Fibroblast of the aortic adventitia (primary cell): ENCODE measurements around the gene SFXN5. TPM values are rescaled to one million over a fixed set of nuclear protein-coding genes. Genes with fewer than 3 reads are reported as not detected.

Source experiments
- DNase-seq: peaks from one replicate; pipeline ENCODE4 v3.0.0-alpha.2; 2010; ENCODE audit warnings: low read depth
- H3K4me3 ChIP-seq: 2 replicates; pipeline ENCODE4 v1.5.1; 2011; ENCODE audit warnings: low read depth, mild to moderate bottlenecking, control low read depth, low read length, moderate library complexity
- total RNA-seq: library from RNA; depleted of rRNA; stranded (reverse); fragments of >200 nt; gene quantifications from 2 replicates; pipeline ENCODE4 v1.2.3, GENCODE V29; 2012; ENCODE audit warnings: low replicate concordance
- TF ChIP-seq, protein P1 (sequence below): IDR thresholded peaks from 2 replicates; pipeline ENCODE4 v1.5.1; 2011; ENCODE audit warnings: mild to moderate bottlenecking, low read length, control low read depth, inconsistent platforms; ENCODE audit not compliant: insufficient read depth

The SFXN5 gene
- total RNA-seq, 1 donor, result 19.0 TPM

DNA sequence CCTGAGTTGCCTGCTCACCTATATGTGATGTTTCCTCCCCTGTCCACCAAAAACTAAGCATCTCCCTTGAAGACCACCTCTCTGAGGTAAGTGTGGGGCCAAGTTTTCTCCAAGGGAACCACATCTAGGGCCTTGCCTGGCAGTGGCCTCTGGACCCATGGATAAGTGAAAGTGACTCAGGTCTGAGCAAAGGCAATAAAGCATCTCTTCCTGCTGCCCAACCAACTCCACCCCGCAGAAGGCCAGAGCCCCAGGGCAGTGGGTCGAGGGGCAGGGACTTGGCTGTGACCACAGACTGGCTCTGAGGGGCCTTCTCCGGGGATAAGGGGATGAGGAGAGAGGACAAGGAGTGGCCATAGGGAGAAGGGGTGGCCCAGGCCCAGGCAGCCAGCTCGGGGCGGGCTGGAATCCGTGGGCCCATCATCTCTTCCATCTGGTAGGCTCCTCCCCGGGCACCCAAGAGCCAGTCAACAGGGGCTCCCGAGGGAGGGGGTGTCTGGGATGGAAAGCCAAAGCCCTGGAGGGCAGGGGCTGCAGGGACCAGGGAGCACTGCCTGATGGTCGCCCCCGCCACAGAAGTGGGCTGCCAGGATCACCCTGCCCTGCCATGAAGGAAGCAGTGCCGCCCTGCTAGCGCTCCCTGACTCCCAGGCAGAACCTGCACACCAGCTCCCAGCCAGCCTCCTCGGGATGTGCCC lies 120.8 kb downstream of the SFXN5 start:
- DNase-seq, result no peak
- TF ChIP-seq, protein P1, sequence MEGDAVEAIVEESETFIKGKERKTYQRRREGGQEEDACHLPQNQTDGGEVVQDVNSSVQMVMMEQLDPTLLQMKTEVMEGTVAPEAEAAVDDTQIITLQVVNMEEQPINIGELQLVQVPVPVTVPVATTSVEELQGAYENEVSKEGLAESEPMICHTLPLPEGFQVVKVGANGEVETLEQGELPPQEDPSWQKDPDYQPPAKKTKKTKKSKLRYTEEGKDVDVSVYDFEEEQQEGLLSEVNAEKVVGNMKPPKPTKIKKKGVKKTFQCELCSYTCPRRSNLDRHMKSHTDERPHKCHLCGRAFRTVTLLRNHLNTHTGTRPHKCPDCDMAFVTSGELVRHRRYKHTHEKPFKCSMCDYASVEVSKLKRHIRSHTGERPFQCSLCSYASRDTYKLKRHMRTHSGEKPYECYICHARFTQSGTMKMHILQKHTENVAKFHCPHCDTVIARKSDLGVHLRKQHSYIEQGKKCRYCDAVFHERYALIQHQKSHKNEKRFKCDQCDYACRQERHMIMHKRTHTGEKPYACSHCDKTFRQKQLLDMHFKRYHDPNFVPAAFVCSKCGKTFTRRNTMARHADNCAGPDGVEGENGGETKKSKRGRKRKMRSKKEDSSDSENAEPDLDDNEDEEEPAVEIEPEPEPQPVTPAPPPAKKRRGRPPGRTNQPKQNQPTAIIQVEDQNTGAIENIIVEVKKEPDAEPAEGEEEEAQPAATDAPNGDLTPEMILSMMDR, result no peak
- H3K4me3 ChIP-seq, result no peak overlapping the region

DNA sequence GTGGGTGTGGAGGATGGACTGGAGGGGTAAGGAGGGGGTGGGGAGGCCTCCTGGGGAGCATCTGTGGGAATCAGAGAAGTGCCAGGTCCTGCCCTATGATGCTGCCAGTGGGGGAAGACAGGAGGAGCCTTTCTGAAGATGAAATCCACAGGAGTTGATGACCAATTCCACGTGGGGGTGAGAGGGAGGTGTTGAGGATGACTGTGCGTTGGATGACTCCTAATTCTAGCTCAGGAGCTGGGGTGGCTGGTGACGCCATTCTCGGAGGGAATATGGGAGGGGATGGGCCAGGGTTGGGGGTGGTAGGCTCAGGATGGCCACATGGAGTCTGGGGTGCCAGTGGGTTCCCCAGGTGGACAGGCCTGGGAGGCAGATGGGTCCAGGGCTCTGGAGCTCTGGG lies 121.9 kb downstream of the SFXN5 start:
- DNase-seq, result no peak
- TF ChIP-seq, protein P1, result no peak

DNA sequence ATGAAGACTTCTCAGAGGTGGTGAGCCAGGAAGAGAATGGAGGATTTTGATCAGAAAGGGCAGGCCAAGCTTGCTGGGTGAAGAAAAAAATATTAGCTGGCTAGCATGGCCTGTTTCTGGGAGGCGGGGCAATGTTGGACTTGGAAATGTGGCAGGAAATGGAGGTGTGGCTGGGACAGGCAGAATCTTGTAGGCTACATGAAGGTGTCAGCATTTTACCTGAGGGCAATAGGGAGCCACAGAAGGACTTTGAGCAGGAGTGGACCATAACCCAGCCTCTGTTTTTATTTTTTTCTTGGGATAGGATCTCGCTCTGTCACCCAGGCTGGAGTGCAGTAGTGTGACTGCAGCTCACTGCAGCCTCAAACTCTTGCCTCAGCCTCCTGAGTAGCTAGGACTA lies 122.5 kb downstream of the SFXN5 start:
- no peak for DNase-seq
- H3K4me3 ChIP-seq, result no peak overlapping the region
- TF ChIP-seq, protein P1, result no peak

More for the DNA sequence above, 121.9 kb downstream of the SFXN5 start:
- H3K4me3 ChIP-seq, result no peak overlapping the region

DNA sequence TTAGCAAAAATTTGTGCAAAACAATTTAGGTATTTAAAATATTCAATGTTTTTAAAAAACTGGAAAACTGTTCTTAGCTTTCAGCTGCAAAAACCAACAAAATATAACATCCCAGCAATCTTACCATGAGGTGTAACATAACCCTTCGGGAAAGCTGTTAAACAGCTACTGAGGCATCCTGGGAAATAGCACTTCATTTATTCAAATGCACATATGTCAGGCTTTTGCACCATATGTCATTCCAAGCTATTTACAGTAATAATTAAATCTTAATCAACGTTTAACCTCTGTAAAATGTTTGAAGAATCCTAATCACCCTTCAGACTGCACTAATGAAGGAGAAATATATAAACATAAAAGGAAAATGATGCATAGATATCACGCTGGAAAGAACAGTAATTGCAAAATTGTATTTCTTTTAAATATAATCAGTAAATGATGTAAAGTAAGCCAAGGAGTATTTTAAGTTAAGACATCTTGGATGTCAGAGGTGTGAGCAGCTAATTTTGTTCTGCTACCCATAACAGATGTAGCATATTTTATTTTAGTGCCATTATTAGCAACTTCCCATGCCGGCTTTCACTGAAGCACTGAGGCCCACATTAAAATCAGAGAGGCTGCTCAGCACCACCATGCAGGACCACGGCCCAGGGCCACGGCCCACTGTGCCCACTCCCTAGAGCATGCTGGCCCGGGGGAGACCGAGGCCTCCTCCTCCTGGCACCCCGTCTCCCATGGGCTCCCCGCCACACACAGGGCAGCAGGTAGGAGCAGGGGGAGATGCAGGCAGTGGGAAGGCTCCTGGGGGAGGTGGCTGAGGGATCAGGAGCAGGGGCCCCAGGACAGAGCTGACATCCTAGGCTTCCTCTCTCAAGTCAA lies 123.3 kb downstream of the SFXN5 start:
- TF ChIP-seq, protein P1, result no peak
- DNase-seq, result no peak
- no peak overlapping the region for H3K4me3 ChIP-seq

DNA sequence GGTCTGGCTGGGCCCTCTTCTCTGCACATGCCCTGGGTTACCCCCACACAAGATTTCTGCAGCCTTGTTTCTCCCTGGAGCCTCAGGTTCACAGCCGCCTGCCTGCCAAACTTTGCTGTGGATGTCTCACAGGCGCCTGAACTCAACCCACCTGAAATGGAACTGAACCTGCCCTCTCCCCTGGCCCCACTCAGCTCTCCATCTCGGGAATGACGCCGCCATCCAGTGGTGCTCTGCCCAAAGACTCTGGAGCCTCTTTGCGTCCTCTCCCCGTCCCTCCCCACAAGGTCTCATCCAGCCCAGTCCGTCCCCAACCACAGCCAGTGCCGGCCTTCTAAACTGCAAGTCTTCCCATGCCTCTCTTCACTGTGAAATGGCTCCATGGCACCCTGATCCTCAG lies 125.0 kb downstream of the SFXN5 start:
- no peak overlapping the region for H3K4me3 ChIP-seq
- TF ChIP-seq, protein P1, result no peak
- DNase-seq, result no peak

DNA sequence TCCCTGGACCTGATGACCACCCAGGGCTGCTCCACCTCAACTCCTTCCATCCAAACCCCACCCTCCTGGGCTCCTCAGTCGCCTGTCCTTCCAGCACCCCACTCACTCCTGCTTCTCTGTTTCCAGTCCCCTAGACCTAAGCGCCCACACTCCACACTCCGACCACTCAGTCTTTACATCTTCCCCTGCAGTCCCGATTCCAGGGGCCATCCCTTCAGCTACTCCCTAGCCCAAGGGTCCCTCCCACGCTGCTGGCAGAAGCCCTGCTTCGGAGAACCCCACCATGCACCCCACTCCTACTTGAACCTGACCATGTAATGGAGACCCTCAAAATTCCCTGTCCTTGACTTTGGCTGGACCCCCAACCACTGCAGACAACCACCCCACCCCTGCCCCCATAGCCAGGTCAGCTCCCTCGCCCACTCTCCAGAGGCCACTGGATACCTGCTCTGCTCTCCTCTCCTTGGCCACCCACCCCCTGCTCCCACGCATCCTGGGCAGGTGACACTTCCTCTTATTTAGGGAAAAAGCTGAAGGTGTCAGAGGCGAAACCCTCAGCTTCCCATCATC lies 126.0 kb downstream of the SFXN5 start:
- no peak for DNase-seq
- no peak overlapping the region for H3K4me3 ChIP-seq
- TF ChIP-seq, protein P1, result no peak
